ENCODE results near the gene IFNE.

Gene IFNE

DNA sequence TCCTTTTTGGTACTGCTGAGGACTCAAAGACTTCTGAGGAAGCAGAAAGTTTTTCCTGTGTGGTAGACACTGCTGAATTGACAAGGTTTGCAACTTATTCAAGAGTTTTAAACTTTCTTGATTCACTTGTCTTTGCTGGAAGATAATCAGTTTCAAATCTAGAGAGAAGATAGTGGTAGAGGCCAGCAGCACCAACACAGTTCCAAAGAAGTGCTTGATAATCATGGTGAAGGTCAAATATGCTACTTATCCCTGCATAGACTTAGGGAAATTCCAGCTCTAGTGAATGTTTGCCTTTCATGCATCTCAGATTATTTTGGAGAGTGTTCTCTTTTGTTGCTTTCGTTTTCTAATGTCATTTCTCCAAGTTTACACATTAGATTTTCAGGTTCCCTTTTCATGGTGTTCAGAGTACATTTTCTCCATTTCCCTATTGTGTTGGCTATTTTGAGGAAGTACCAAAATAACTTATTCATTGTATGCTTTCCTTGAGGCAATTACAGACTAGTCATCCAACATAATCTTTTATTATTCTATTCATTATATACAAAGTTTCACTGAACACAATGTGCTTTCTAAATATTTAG lies 550 bp downstream of the IFNE start:
- TF ChIP-seq CSDC2 (CRISPR knock-in tag; IDR thresholded peaks at IDR 0.05) (no peak), ZFP30 (CRISPR knock-in tag; IDR thresholded peaks at IDR 0.05) (no peak), TOX (CRISPR knock-in tag; IDR thresholded peaks at IDR 0.05; ENCODE audit: borderline replicate concordance) (no peak), ZNF70 (CRISPR knock-in tag; IDR thresholded peaks at IDR 0.05) (no peak)
- TF ChIP-seq, protein P1, sequence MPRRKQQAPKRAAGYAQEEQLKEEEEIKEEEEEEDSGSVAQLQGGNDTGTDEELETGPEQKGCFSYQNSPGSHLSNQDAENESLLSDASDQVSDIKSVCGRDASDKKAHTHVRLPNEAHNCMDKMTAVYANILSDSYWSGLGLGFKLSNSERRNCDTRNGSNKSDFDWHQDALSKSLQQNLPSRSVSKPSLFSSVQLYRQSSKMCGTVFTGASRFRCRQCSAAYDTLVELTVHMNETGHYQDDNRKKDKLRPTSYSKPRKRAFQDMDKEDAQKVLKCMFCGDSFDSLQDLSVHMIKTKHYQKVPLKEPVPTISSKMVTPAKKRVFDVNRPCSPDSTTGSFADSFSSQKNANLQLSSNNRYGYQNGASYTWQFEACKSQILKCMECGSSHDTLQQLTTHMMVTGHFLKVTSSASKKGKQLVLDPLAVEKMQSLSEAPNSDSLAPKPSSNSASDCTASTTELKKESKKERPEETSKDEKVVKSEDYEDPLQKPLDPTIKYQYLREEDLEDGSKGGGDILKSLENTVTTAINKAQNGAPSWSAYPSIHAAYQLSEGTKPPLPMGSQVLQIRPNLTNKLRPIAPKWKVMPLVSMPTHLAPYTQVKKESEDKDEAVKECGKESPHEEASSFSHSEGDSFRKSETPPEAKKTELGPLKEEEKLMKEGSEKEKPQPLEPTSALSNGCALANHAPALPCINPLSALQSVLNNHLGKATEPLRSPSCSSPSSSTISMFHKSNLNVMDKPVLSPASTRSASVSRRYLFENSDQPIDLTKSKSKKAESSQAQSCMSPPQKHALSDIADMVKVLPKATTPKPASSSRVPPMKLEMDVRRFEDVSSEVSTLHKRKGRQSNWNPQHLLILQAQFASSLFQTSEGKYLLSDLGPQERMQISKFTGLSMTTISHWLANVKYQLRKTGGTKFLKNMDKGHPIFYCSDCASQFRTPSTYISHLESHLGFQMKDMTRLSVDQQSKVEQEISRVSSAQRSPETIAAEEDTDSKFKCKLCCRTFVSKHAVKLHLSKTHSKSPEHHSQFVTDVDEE (CRISPR knock-in tag; IDR thresholded peaks at IDR 0.05): no peak
- ATAC-seq: no peak

GRCh38 chr9:21479152-21479702 lies 2.9 kb downstream of the IFNE start:
- TF ChIP-seq ESRRG (CRISPR knock-in tag; IDR thresholded peaks at IDR 0.05) (no peak), PPARA (CRISPR knock-in tag; IDR thresholded peaks at IDR 0.05; ENCODE audit: borderline replicate concordance) (no peak), ISL1 (CRISPR knock-in tag; IDR thresholded peaks at IDR 0.05) (no peak), BACH2 (CRISPR knock-in tag; IDR thresholded peaks at IDR 0.05; ENCODE audit: borderline replicate concordance) (no peak), ZFP30 (CRISPR knock-in tag; IDR thresholded peaks at IDR 0.05) (no peak), ZNF8 (CRISPR knock-in tag; IDR thresholded peaks at IDR 0.05) (no peak), PATZ1 (CRISPR knock-in tag; IDR thresholded peaks at IDR 0.05; ENCODE audit: borderline replicate concordance) (no peak), TOX (CRISPR knock-in tag; IDR thresholded peaks at IDR 0.05; ENCODE audit: borderline replicate concordance) (no peak), SNAI2 (CRISPR knock-in tag; IDR thresholded peaks at IDR 0.05) (no peak), OSR1 (CRISPR knock-in tag; IDR thresholded peaks at IDR 0.05) (no peak), RARB (CRISPR knock-in tag; IDR thresholded peaks at IDR 0.05) (no peak), GLIS3 (CRISPR knock-in tag; IDR thresholded peaks at IDR 0.05) (no peak), CSDC2 (CRISPR knock-in tag; IDR thresholded peaks at IDR 0.05) (no peak), ZFP3 (CRISPR knock-in tag; IDR thresholded peaks at IDR 0.05) (no peak), ZNF70 (CRISPR knock-in tag; IDR thresholded peaks at IDR 0.05) (no peak), TCF4 (CRISPR knock-in tag; IDR thresholded peaks at IDR 0.05; ENCODE audit: borderline replicate concordance) (no peak)
- TF ChIP-seq, protein P2, sequence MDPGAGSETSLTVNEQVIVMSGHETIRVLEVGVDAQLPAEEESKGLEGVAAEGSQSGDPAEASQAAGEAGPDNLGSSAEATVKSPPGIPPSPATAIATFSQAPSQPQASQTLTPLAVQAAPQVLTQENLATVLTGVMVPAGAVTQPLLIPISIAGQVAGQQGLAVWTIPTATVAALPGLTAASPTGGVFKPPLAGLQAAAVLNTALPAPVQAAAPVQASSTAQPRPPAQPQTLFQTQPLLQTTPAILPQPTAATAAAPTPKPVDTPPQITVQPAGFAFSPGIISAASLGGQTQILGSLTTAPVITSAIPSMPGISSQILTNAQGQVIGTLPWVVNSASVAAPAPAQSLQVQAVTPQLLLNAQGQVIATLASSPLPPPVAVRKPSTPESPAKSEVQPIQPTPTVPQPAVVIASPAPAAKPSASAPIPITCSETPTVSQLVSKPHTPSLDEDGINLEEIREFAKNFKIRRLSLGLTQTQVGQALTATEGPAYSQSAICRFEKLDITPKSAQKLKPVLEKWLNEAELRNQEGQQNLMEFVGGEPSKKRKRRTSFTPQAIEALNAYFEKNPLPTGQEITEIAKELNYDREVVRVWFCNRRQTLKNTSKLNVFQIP (CRISPR knock-in tag; IDR thresholded peaks at IDR 0.05; ENCODE audit: borderline replicate concordance, low read depth): no peak
- TF ChIP-seq, protein P1 (CRISPR knock-in tag; IDR thresholded peaks at IDR 0.05): no peak
- TF ChIP-seq, protein P3, sequence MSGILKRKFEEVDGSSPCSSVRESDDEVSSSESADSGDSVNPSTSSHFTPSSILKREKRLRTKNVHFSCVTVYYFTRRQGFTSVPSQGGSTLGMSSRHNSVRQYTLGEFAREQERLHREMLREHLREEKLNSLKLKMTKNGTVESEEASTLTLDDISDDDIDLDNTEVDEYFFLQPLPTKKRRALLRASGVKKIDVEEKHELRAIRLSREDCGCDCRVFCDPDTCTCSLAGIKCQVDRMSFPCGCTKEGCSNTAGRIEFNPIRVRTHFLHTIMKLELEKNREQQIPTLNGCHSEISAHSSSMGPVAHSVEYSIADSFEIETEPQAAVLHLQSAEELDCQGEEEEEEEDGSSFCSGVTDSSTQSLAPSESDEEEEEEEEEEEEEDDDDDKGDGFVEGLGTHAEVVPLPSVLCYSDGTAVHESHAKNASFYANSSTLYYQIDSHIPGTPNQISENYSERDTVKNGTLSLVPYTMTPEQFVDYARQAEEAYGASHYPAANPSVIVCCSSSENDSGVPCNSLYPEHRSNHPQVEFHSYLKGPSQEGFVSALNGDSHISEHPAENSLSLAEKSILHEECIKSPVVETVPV (CRISPR knock-in tag; IDR thresholded peaks at IDR 0.05): no peak
- ATAC-seq: no peak
